Muscle of arm (tissue), 12 donors: ENCODE data around the gene CEACAM19. TPM values are rescaled to one million over a fixed set of nuclear protein-coding genes. Genes with fewer than 3 reads are reported as not detected.
"Not testable (repeated sequence)": the region's sequence is repeated elsewhere in the genome, so short reads cannot be mapped to it uniquely, and the experiment has no call there.

Experiments
- DNase-seq: peaks from one replicate; pipeline ENCODE4 v3.0.0-alpha.2; 2013
- polyA plus RNA-seq, 12 donors: library from polyadenylated mRNA; unstranded; fragments of 120-200 nt; gene quantifications; one replicate each; pipeline ENCODE4 v1.2.1, GENCODE V29; 2013; ENCODE audit not compliant: insufficient read length in 12 of 12

The CEACAM19 gene
- polyA plus RNA-seq, 12 donors = 4.4 to 13.3 (median 8.3) TPM; not detected in 1

- no peak for DNase-seq
Observed at GRCh38 chr19:44645407-44646048, 25.8 kb upstream of the CEACAM19 start.

- no peak for DNase-seq
Observed at GRCh38 chr19:44646049-44646416, 25.2 kb upstream of the CEACAM19 start.

- DNase-seq = no peak
Observed at GRCh38 chr19:44647144-44647543, 24.1 kb upstream of the CEACAM19 start.

GRCh38 chr19:44648631-44649251 is 22.5 kb upstream of the CEACAM19 start:
- DNase-seq = no peak

GRCh38 chr19:44649578-44650145 is 21.6 kb upstream of the CEACAM19 start:
- DNase-seq = no peak

GRCh38 chr19:44653343-44653742 is 17.9 kb upstream of the CEACAM19 start:
- DNase-seq = no peak

- DNase-seq = no peak
Observed at GRCh38 chr19:44653977-44654774, 17.1 kb upstream of the CEACAM19 start.

GRCh38 chr19:44657211-44657921 is 13.9 kb upstream of the CEACAM19 start:
- no peak for DNase-seq

GRCh38 chr19:44658069-44658733 is 13.1 kb upstream of the CEACAM19 start:
- DNase-seq = no peak

- DNase-seq = no peak
Observed at GRCh38 chr19:44660081-44660480, 11.2 kb upstream of the CEACAM19 start.

- DNase-seq = no peak
Observed at GRCh38 chr19:44661205-44661604, 10.1 kb upstream of the CEACAM19 start.

- DNase-seq = no peak
Observed at GRCh38 chr19:44661904-44662303, 9.4 kb upstream of the CEACAM19 start.

GRCh38 chr19:44662691-44663385 is 8.4 kb upstream of the CEACAM19 start:
- DNase-seq = no peak

GRCh38 chr19:44663996-44664395 is 7.3 kb upstream of the CEACAM19 start:
- no peak for DNase-seq

- no peak for DNase-seq
Observed at GRCh38 chr19:44664976-44665375, 6.3 kb upstream of the CEACAM19 start.

- DNase-seq = no peak
Observed at GRCh38 chr19:44666852-44667556, 4.3 kb upstream of the CEACAM19 start.

GRCh38 chr19:44668985-44669764 is 2.1 kb upstream of the CEACAM19 start:
- DNase-seq = no peak

GRCh38 chr19:44670027-44670426 is 1.3 kb upstream of the CEACAM19 start:
- not testable (repeated sequence) for DNase-seq

- no peak for DNase-seq
Observed at GRCh38 chr19:44672226-44672625, 944 bp downstream of the CEACAM19 start.
